Peyer's patch (tissue), 4 donors: ENCODE measurements around the gene MYO1D. TPM values are rescaled to one million over a fixed set of nuclear protein-coding genes. Genes with fewer than 3 reads are reported as not detected.

Experiments
- DNase-seq, 3 donors: peaks; one replicate each; pipeline ENCODE4 v3.0.0-alpha.2; 2017 to 2019
- H3K27ac ChIP-seq, 4 donors: fragments of 200-600 bp; sonication (generic); one replicate each; pipeline ENCODE4 v1.5.1; 2016 to 2019
- H3K27me3 ChIP-seq, 2 donors: fragments of 200-600 bp; sonication (generic); one replicate each; pipeline ENCODE4 v1.5.1; 2019
- H3K36me3 ChIP-seq, 3 donors: fragments of 200-600 bp; sonication (generic); one replicate each; pipeline ENCODE4 v1.5.1; 2016 to 2019
- H3K4me1 ChIP-seq, 4 donors: fragments of 200-600 bp; sonication (generic); one replicate each; pipeline ENCODE4 v1.5.1; 2016 to 2019
- H3K4me3 ChIP-seq, 4 donors: fragments of 200-600 bp; sonication (generic); 1 replicate in 3 of 4; 2 replicates in 1 of 4; pipeline ENCODE4 v1.5.1; 2016 to 2019; ENCODE audit warnings: mild to moderate bottlenecking in 1 of 4
- H3K9me3 ChIP-seq, 4 donors: fragments of 200-600 bp; sonication (generic); one replicate each; pipeline ENCODE4 v1.5.1; 2016 to 2019; ENCODE audit warnings: mild to moderate bottlenecking in 1 of 4
- CTCF ChIP-seq, 6 experiments: fragments of 450-650 bp in 4 of 6; fragments of 200-600 bp in 2 of 6; sonication (generic) in 1 of 6; IDR thresholded peaks; one replicate each; pipeline ENCODE4 v1.5.1; 2017 to 2019; ENCODE audit warnings: antibody characterized with exemption in 6 of 6, mild to moderate bottlenecking in 3 of 6, moderate library complexity in 1 of 6
- POLR2A ChIP-seq, 2 donors: fragments of 450-650 bp; IDR thresholded peaks; one replicate each; pipeline ENCODE4 v1.5.1; 2017; ENCODE audit warnings: antibody characterized with exemption in 2 of 2, mild to moderate bottlenecking in 2 of 2, moderate library complexity in 2 of 2
- total RNA-seq, 4 donors: library from RNA; depleted of rRNA; stranded (reverse); fragments of >200 nt; gene quantifications; one replicate each; pipeline ENCODE4 v1.1.0, GENCODE V29; 2016

Gene MYO1D
- total RNA-seq, 4 donors from 2014 or later, result 148 to 340 (median 328) TPM

- H3K27me3 ChIP-seq, result no peaks in the 10 kb centered on the region
- TF ChIP-seq CTCF (IDR thresholded peaks at IDR 0.05), result no peak
- TF ChIP-seq POLR2A (IDR thresholded peaks at IDR 0.05), result no peak
- no peaks in the 10 kb centered on the region for H3K9me3 ChIP-seq
- DNase-seq, result no peak
- peaks cover 0 to 25% (median 0%) of the 10 kb centered on the region in 3 donors for H3K36me3 ChIP-seq
- no peak overlapping the region for H3K27ac ChIP-seq
- no peaks in the 10 kb centered on the region for H3K4me1 ChIP-seq
- no peak overlapping the region for H3K4me3 ChIP-seq
Measured at GRCh38 chr17:32727681-32728080, 149.2 kb downstream of the MYO1D start.

DNA sequence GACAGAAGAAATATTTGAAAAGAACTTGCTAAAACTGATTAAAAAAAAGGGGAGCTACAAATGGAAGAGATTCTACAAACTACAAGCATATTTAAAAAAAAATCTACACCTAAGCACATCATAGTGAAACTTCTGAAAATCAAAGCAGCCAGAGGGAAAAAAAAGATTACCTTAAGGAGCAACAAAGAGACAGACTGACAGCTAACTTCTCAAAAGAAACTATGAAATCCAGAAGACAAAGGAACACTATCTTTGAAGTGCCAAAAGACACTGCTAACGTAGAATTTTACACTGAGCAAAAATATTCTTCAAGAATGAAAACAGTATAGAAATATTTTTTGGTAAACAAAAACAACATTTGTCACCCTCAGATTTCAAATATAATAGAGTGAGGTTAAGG is 151.2 kb downstream of the MYO1D start:
- H3K4me1 ChIP-seq, result no peaks in the 10 kb centered on the region
- no peak for DNase-seq
- H3K27me3 ChIP-seq, result no peaks in the 10 kb centered on the region
- no peak overlapping the region for H3K4me3 ChIP-seq
- no peak overlapping the region for H3K27ac ChIP-seq
- TF ChIP-seq POLR2A (IDR thresholded peaks at IDR 0.05) (no peak), CTCF (IDR thresholded peaks at IDR 0.05) (no peak)
- peaks cover 0 to 30% (median 0%) of the 10 kb centered on the region in 3 donors for H3K36me3 ChIP-seq
- H3K9me3 ChIP-seq, result no peaks in the 10 kb centered on the region

- Histone ChIP-seq H3K27ac (no peak overlapping the region), H3K4me1 (no peaks in the 10 kb centered on the region), H3K9me3 (no peaks in the 10 kb centered on the region), H3K27me3 (no peaks in the 10 kb centered on the region), H3K36me3 (peaks cover 0 to 38% (median 0%) of the 10 kb centered on the region in 3 donors), H3K4me3 (no peak overlapping the region)
- TF ChIP-seq POLR2A (IDR thresholded peaks at IDR 0.05) (no peak), CTCF (IDR thresholded peaks at IDR 0.05) (no peak)
- DNase-seq, result no peak
Measured at GRCh38 chr17:32723310-32723955, 153.5 kb downstream of the MYO1D start.

- TF ChIP-seq POLR2A (IDR thresholded peaks at IDR 0.05), result no peak
- TF ChIP-seq CTCF (IDR thresholded peaks at IDR 0.05), result no peak
- H3K4me1 ChIP-seq, result no peaks in the 10 kb centered on the region
- DNase-seq, result no peak
- no peak overlapping the region for H3K4me3 ChIP-seq
- H3K36me3 ChIP-seq, result peaks cover 0 to 40% (median 0%) of the 10 kb centered on the region in 3 donors
- H3K9me3 ChIP-seq, result no peaks in the 10 kb centered on the region
- no peaks in the 10 kb centered on the region for H3K27me3 ChIP-seq
- H3K27ac ChIP-seq, result no peak overlapping the region
Measured at GRCh38 chr17:32722733-32723132, 154.2 kb downstream of the MYO1D start.

GRCh38 chr17:32720671-32721070 is 156.3 kb downstream of the MYO1D start:
- H3K4me3 ChIP-seq, result no peak overlapping the region
- H3K9me3 ChIP-seq, result no peaks in the 10 kb centered on the region
- no peak for DNase-seq
- TF ChIP-seq CTCF (IDR thresholded peaks at IDR 0.05) (no peak), POLR2A (IDR thresholded peaks at IDR 0.05) (no peak)
- H3K36me3 ChIP-seq, result peaks cover 0 to 35% (median 0%) of the 10 kb centered on the region in 3 donors
- no peaks in the 10 kb centered on the region for H3K27me3 ChIP-seq
- H3K27ac ChIP-seq, result no peak overlapping the region
- no peaks in the 10 kb centered on the region for H3K4me1 ChIP-seq
